ENCODE measurements around the gene PRKCD. TPM values are rescaled to one million over a fixed set of nuclear protein-coding genes. Genes with fewer than 3 reads are reported as not detected.

Gene PRKCD
- total and polyA plus RNA-seq, 2 of the 4 experiments (the other 2 are of a cell fraction) = 4.3 to 19.0 TPM

- Histone ChIP-seq H3K9me3 (ENCODE audit: control insufficient read depth, insufficient read depth, low read length) (no peaks in the 10 kb centered on the region), H3K18ac (ENCODE audit: low read depth, low read length) (no peak overlapping the region), H2BK15ac (ENCODE audit: low read depth, low read length) (no peak overlapping the region), H3K56ac (ENCODE audit: extremely low read depth, insufficient read depth, low read length) (no peak overlapping the region), H3K27ac (ENCODE audit: insufficient read depth, low read length) (no peak overlapping the region), H3K23ac (ENCODE audit: low read depth, low read length) (no peak overlapping the region), H2AK5ac (ENCODE audit: low read depth, low read length) (no peak overlapping the region), H3K36me3 (ENCODE audit: control insufficient read depth, insufficient read depth, low read length) (peaks cover 77% of the 10 kb centered on the region), H3K27me3 (ENCODE audit: control insufficient read depth, insufficient read depth, low read length) (no peaks in the 10 kb centered on the region), H3K79me1 (ENCODE audit: low read depth in 1 of 2, low read length in 2 of 2) (peaks cover 3 to 20% of the 10 kb centered on the region in 2 experiments; a peak in 3 of 4 replicates), H3K4me3 (ENCODE audit: insufficient read depth, low read depth, low read length) (no peak overlapping the region), H2BK120ac (ENCODE audit: low read depth, low read length) (no peak overlapping the region), H2AFZ (replicated peaks; ENCODE audit: low read length, poor library complexity) (no peak overlapping the region), H3K4me2 (ENCODE audit: low read depth, low read length) (no peak overlapping the region), H4K8ac (ENCODE audit: low read depth in 2 of 2, low read length in 2 of 2) (no peak overlapping the region), H3K4me1 (ENCODE audit: control insufficient read depth, insufficient read depth, low read length) (no peaks in the 10 kb centered on the region), H2AK9ac (replicated peaks; ENCODE audit: low read depth, low read length, poor library complexity) (no peak overlapping the region), H4K91ac (ENCODE audit: insufficient read depth, low read depth, low read length) (no peak overlapping the region), H2BK5ac (ENCODE audit: low read depth, low read length, poor library complexity, severe bottlenecking) (no peak overlapping the region), H3K9me1 (ENCODE audit: insufficient read depth, low read length) (0 out of 2 replicates have a peak, but pooled peaks cover 4% of the 10 kb centered on the region), H4K20me1 (ENCODE audit: insufficient read depth, low read length) (peaks cover 14% of the 10 kb centered on the region), H4K5ac (ENCODE audit: low read depth, low read length) (no peak overlapping the region), H3K14ac (replicated peaks; ENCODE audit: low read depth, low read length) (no peak overlapping the region), H3K9ac (ENCODE audit: low read depth, low read length) (no peak overlapping the region), H2BK20ac (ENCODE audit: low read depth, low read length) (no peak overlapping the region), H3K4ac (ENCODE audit: low read depth, low read length) (no peak overlapping the region)
- BruUV-seq (replicated peaks) = no TSS peak
- no peak for TF ChIP-seq POLR2A (IDR thresholded peaks at IDR 0.05; ENCODE audit: low read depth, low read length)
- TF ChIP-seq CEBPB (IDR thresholded peaks at IDR 0.05; ENCODE audit: low read depth, low read length) = no peak
- no peak for TF ChIP-seq RCOR1 (IDR thresholded peaks at IDR 0.05; ENCODE audit: insufficient replicate concordance, low read length)
- no peak for TF ChIP-seq MAFK (IDR thresholded peaks at IDR 0.05; ENCODE audit: low read depth, low read length)
- no peak for TF ChIP-seq NFE2L2 (IDR thresholded peaks at IDR 0.05; ENCODE audit: low read depth, low read length)
- no peak for TF ChIP-seq RAD21 (IDR thresholded peaks at IDR 0.05; ENCODE audit: low read length)
- no peak for TF ChIP-seq USF2 (IDR thresholded peaks at IDR 0.05; ENCODE audit: low read depth, low read length)
- ChIA-PET POLR2A (ENCODE audit: unreplicated experiment) (no interaction called here), CTCF (interaction anchor here (0.6 kb wide), 1 partner anchor 81 kb away, joined by 4 read pairs; no protein-coding TSS in a partner anchor)
- DNase-seq (no peak), ATAC-seq (ENCODE audit: low read depth) (no peak)
- dilution Hi-C loops (cut with HindIII; ENCODE audit: low sequenced_read_pairs, unreplicated experiment) (no loop called here), intact Hi-C loops (cut with micrococcal nuclease) (no loop called here), in situ Hi-C loops (cut with MboI; ENCODE audit: low sequenced_read_pairs) (no loop called here)
- 92% methylated on average over 2 of the region's 6 CpGs; no CpG with 5 or more reads in 1 of the 2 experiments for WGBS, 2 experiments (ENCODE audit: extremely low coverage in 2 of 2, insufficient read length in 1 of 2)
Observed at GRCh38 chr3:53225181-53225580, 64.2 kb downstream of the PRKCD start.

Data from IMR-90 (cell line).